CD4-positive, CD25-positive, alpha-beta regulatory T cell (primary cell): ENCODE results near the gene FZD2. TPM values are rescaled to one million over a fixed set of nuclear protein-coding genes. Genes with fewer than 3 reads are reported as not detected.

ENCODE experiments used
- ATAC-seq, 2 donors: fragments of 150-1000 bp; cut with Tn5 transposase; one replicate each; pipeline ENCODE4 v1.10.0; 2021; ENCODE audit warnings: low read depth in 2 of 2, moderate number of reproducible peaks in 2 of 2, moderate library complexity in 1 of 2
- DNase-seq, 3 donors: peaks; one replicate each; pipeline versions ENCODE4 v3.0.0 to v3.0.0-alpha.2; 2012 to 2022; ENCODE audit warnings: mixed read lengths in 1 of 3
- H3K27ac ChIP-seq: one replicate; pipeline ENCODE4 v1.7.0; 2013; ENCODE audit warnings: mild to moderate bottlenecking, low read length; ENCODE audit not compliant: insufficient read depth, poor library complexity, severe bottlenecking
- H3K27me3 ChIP-seq: one replicate; pipeline ENCODE4 v1.7.0; 2013; ENCODE audit warnings: low read length; ENCODE audit not compliant: control insufficient read depth, insufficient read depth
- H3K36me3 ChIP-seq: one replicate; pipeline ENCODE4 v1.7.0; 2013; ENCODE audit warnings: mild to moderate bottlenecking, low read length, moderate library complexity; ENCODE audit not compliant: control insufficient read depth, insufficient read depth
- H3K4me1 ChIP-seq: 2 replicates; pipeline ENCODE4 v1.7.0; 2013; ENCODE audit warnings: mild to moderate bottlenecking, low read length; ENCODE audit not compliant: insufficient read depth, control insufficient read depth, poor library complexity, severe bottlenecking
- H3K4me3 ChIP-seq: one replicate; pipeline ENCODE4 v1.7.0; 2013; ENCODE audit warnings: low read depth, mild to moderate bottlenecking, low read length, moderate library complexity
- H3K9me3 ChIP-seq, 2 experiments: 1 replicate in 1 of 2; 2 replicates in 1 of 2; pipeline ENCODE4 v1.7.0; 2013; ENCODE audit warnings: low read length in 2 of 2, mild to moderate bottlenecking in 1 of 2, moderate library complexity in 1 of 2; ENCODE audit not compliant: control insufficient read depth in 2 of 2
- H3K27ac Mint-ChIP-seq, 3 donors: one replicate each; pipeline ENCODE4 v1.8.0; 2020 to 2022; ENCODE audit warnings: mild to moderate bottlenecking in 3 of 3, mixed read lengths in 3 of 3, moderate library complexity in 2 of 3
- H3K27me3 Mint-ChIP-seq: one replicate; pipeline ENCODE4 v1.8.0; 2022; ENCODE audit warnings: mild to moderate bottlenecking, mixed read lengths
- H3K36me3 Mint-ChIP-seq: one replicate; pipeline ENCODE4 v1.8.0; 2020; ENCODE audit warnings: mixed read lengths
- H3K4me1 Mint-ChIP-seq, 4 donors: one replicate each; pipeline ENCODE4 v1.8.0; 2020 to 2022; ENCODE audit warnings: mixed read lengths in 4 of 4, mild to moderate bottlenecking in 1 of 4
- H3K4me3 Mint-ChIP-seq, 4 donors: one replicate each; pipeline ENCODE4 v1.8.0; 2020 to 2022; ENCODE audit warnings: mild to moderate bottlenecking in 4 of 4, mixed read lengths in 4 of 4, moderate library complexity in 3 of 4
- H3K9me3 Mint-ChIP-seq, 7 donors: one replicate each; pipeline ENCODE4 v1.8.0; 2020 to 2022; ENCODE audit warnings: mixed read lengths in 7 of 7, mild to moderate bottlenecking in 3 of 7, moderate library complexity in 2 of 7
- polyA plus RNA-seq, 4 donors: library from polyadenylated mRNA; unstranded; fragments of 300-500 nt; fragmentation: Illumina TruSeq; gene quantifications; one replicate each; pipeline ENCODE4 v1.2.3, GENCODE V29; 2021
- total RNA-seq: library from RNA; stranded (reverse); gene quantifications from one replicate; pipeline ENCODE4 v1.2.3, GENCODE V29; 2022

Gene FZD2
- total and polyA plus RNA-seq, 5 donors from 2014 or later: not detected

DNA sequence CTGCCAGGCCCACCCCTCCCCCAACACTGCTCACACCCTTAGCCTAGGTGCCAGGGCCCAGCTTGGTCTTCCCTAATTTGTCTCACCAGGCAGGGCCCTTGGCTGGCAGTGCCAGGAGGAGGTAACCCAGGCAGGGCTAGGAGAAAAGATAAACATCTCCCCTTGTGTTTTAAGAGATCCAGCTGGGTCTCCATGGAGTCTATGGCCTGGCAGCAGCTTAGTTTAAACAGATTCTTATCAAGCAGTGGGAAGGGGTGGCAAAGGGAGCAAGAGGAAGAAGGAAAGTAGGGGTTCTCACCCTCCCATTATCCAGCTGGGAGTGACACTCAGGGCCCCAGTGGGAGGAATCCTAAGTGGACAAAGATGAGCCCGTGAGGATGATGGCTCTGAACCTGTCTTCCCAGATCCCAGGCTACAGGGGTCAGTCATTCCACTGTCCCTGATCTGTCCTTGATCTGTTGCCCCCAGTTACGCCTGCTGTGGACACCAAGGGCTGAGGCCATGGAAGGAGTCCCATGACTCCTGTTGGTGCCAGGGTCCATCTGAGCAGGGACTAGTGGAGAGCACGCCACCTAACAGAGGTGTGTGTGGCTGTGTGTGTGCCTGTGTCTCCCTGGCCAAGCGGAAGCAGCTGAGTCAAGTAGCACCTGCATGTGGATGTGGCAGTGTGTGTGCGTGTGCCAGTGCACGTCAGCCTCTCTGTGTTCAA lies 51.6 kb downstream of the FZD2 start:
- Mint-ChIP-seq H3K27me3 (peaks cover 16% of the 10 kb centered on the region), H3K4me1 (no peaks in the 10 kb centered on the region), H3K9me3 (peaks cover 0 to 3% (median 0%) of the 10 kb centered on the region in 7 donors), H3K4me3 (no peak overlapping the region), H3K36me3 (no peaks in the 10 kb centered on the region), H3K27ac (no peak overlapping the region)
- DNase-seq (no peak), ATAC-seq (no peak)
- H3K9me3 ChIP-seq: no peaks in the 10 kb centered on the region
- H3K27me3 ChIP-seq: no peaks in the 10 kb centered on the region
- H3K36me3 ChIP-seq: no peaks in the 10 kb centered on the region
- H3K4me3 ChIP-seq: no peak overlapping the region
- H3K27ac ChIP-seq: no peak overlapping the region
- no peaks in the 10 kb centered on the region for H3K4me1 ChIP-seq

- H3K4me3 ChIP-seq: no peak overlapping the region
- peaks cover 0 to 3% (median 0%) of the 10 kb centered on the region in 7 donors for H3K9me3 Mint-ChIP-seq
- no peaks in the 10 kb centered on the region for H3K4me1 ChIP-seq
- no peaks in the 10 kb centered on the region for H3K4me1 Mint-ChIP-seq
- H3K27me3 ChIP-seq: no peaks in the 10 kb centered on the region
- no peak overlapping the region for H3K27ac ChIP-seq
- H3K36me3 Mint-ChIP-seq: no peaks in the 10 kb centered on the region
- DNase-seq (no peak), ATAC-seq (no peak)
- H3K9me3 ChIP-seq: no peaks in the 10 kb centered on the region
- no peak overlapping the region for H3K27ac Mint-ChIP-seq
- no peaks in the 10 kb centered on the region for H3K36me3 ChIP-seq
- no peak overlapping the region for H3K4me3 Mint-ChIP-seq
- peaks cover 19% of the 10 kb centered on the region for H3K27me3 Mint-ChIP-seq
Observed at GRCh38 chr17:44610331-44610730, 53.0 kb downstream of the FZD2 start.

Other genes starting within 250 kb of the FZD2 start
- 0.27 TPM for gene RUNDC3A, start 248.9 kb upstream of the FZD2 start, total RNA-seq
- under 1 TPM in 1 of 4 donors, not detected in 3; 0.96 TPM for gene RUNDC3A, start 248.9 kb upstream of the FZD2 start, polyA plus RNA-seq
- gene SLC25A39, start 232.7 kb upstream of the FZD2 start, total RNA-seq: 64.7 TPM
- gene SLC25A39, start 232.7 kb upstream of the FZD2 start, polyA plus RNA-seq: 100 to 1,000 TPM in 1 of 4 donors, 10 to 100 TPM in 3; 93.8 to 112 (median 98.4) TPM
- gene GRN, start 212.2 kb upstream of the FZD2 start, total RNA-seq: 24.3 TPM
- 10 to 100 TPM; 29.1 to 39.4 (median 33.7) TPM for gene GRN, start 212.2 kb upstream of the FZD2 start, polyA plus RNA-seq
- gene FAM171A2, start 193.6 kb upstream of the FZD2 start, total RNA-seq: 0.25 TPM
- under 1 TPM in 2 of 4 donors, not detected in 2; 0.07 to 0.09 TPM for gene FAM171A2, start 193.6 kb upstream of the FZD2 start, polyA plus RNA-seq
- gene ITGA2B, start 167.8 kb upstream of the FZD2 start, total RNA-seq: 19.5 TPM
- gene ITGA2B, start 167.8 kb upstream of the FZD2 start, polyA plus RNA-seq: not detected
- 87.7 TPM for gene GPATCH8, start 54.1 kb upstream of the FZD2 start, total RNA-seq
- 10 to 100 TPM; 24.0 to 34.3 (median 25.3) TPM for gene GPATCH8, start 54.1 kb upstream of the FZD2 start, polyA plus RNA-seq
- not detected for gene MEIOC, start 99.0 kb downstream of the FZD2 start, total RNA-seq
- gene MEIOC, start 99.0 kb downstream of the FZD2 start, polyA plus RNA-seq: under 1 TPM; 0.18 to 0.76 (median 0.35) TPM
- 20.3 TPM for gene CCDC43, start 132.3 kb downstream of the FZD2 start, total RNA-seq
- 10 to 100 TPM; 11.8 to 15.5 (median 14.3) TPM for gene CCDC43, start 132.3 kb downstream of the FZD2 start, polyA plus RNA-seq
- 5.0 TPM for gene DBF4B, start 151.2 kb downstream of the FZD2 start, total RNA-seq
- 1 to 10 TPM in 2 of 4 donors, under 1 TPM in 2; 0.25 to 2.2 (median 0.85) TPM for gene DBF4B, start 151.2 kb downstream of the FZD2 start, polyA plus RNA-seq
- gene ADAM11, start 201.5 kb downstream of the FZD2 start, total RNA-seq: 0.35 TPM
- gene ADAM11, start 201.5 kb downstream of the FZD2 start, polyA plus RNA-seq: under 1 TPM in 2 of 4 donors, not detected in 2; 0.15 to 0.24 TPM